GM12878 (cell line): ENCODE data around the gene EPHA4. TPM values are rescaled to one million over a fixed set of nuclear protein-coding genes. Genes with fewer than 3 reads are reported as not detected.
A peak's percentile ranks its signal among the peaks of the same experiment; 100 is the strongest.

Experiments used
- ATAC-seq: fragments of 200-7000 bp; cut with Tn5 transposase; 3 replicates; pipeline ENCODE4 v1.9.1; 2020; ENCODE audit warnings: mild to moderate bottlenecking, moderate library complexity
- BruUV-seq: library from RNA; stranded (reverse); fragments of 400-500 nt; replicated peaks from 2 replicates; lab custom pipeline; 2021; lab: Mats Ljungman, UMichigan
- CTCF ChIA-PET: fragments of 300-600 bp; sonication (Branson Sonifier 250); formaldehyde crosslinking; extraction: SDS; loops from one replicate; lab custom pipeline; 2021; ENCODE audit warnings: inconsistent platforms; lab: Yijun Ruan, JAX
- POLR2A ChIA-PET: fragments of 350-600 bp; formaldehyde crosslinking; extraction: SDS; loops from one replicate; lab custom pipeline; 2021; ENCODE audit warnings: inconsistent platforms; lab: Charles Lee
- RAD21 ChIA-PET: fragments of 300-600 bp; sonication (Branson Sonifier 250); formaldehyde crosslinking; loops from one replicate; lab custom pipeline; 2023; ENCODE audit warnings: antibody characterized with exemption; ENCODE audit not compliant: unreplicated experiment; lab: Charles Lee
- SMC1A ChIA-PET: fragments of 300-600 bp; sonication (Branson Sonifier 250); formaldehyde crosslinking; loops from one replicate; lab custom pipeline; 2023; ENCODE audit not compliant: unreplicated experiment, uncharacterized antibody; lab: Charles Lee
- DNase-seq: peaks from one replicate; pipeline ENCODE4 v3.0.0-alpha.2; 2011; ENCODE audit warnings: low read depth, low spot score
- FAIRE-seq: peaks from 3 replicates; lab custom pipeline; 2011; peaks lifted over from hg19 to GRCh38; lab: Jason Lieb, UNC
- H2AFZ ChIP-seq: 2 replicates; pipeline ENCODE4 v1.6.0; 2011; ENCODE audit warnings: low read depth, low read length, control low read depth; ENCODE audit not compliant: control insufficient read depth
- H3K27ac ChIP-seq: 2 replicates; pipeline ENCODE4 v1.5.1; 2011; ENCODE audit warnings: control low read depth; ENCODE audit not compliant: control insufficient read depth, insufficient read depth
- H3K27me3 ChIP-seq, 2 experiments: replicated peaks in 1 of 2; 2 replicates each; pipeline versions ENCODE4 v1.6.0 to v1.6.1; 2011; ENCODE audit warnings: low read length in 1 of 2; ENCODE audit not compliant: control insufficient read depth in 2 of 2, insufficient read depth in 2 of 2
- H3K36me3 ChIP-seq, 2 experiments: 2 replicates each; pipeline ENCODE4 v1.5.1; 2011; ENCODE audit warnings: low read length in 1 of 2; ENCODE audit not compliant: control insufficient read depth in 2 of 2, insufficient read depth in 2 of 2
- H3K4me1 ChIP-seq: 2 replicates; pipeline ENCODE4 v1.6.1; 2011; ENCODE audit warnings: mild to moderate bottlenecking, low read length, moderate library complexity, mixed read lengths; ENCODE audit not compliant: control insufficient read depth, insufficient read depth
- H3K4me2 ChIP-seq: 2 replicates; pipeline ENCODE4 v1.6.0; 2011; ENCODE audit warnings: control low read depth; ENCODE audit not compliant: control insufficient read depth, insufficient read depth
- H3K4me3 ChIP-seq: fragments of 200-600 bp; sonication (generic); 2 replicates; pipeline ENCODE4 v1.5.1; 2016
- H3K79me2 ChIP-seq: 2 replicates; pipeline ENCODE4 v1.6.0; 2011; ENCODE audit warnings: low read length; ENCODE audit not compliant: control insufficient read depth, insufficient read depth
- H3K9ac ChIP-seq: 2 replicates; pipeline ENCODE4 v1.8.0; 2011; ENCODE audit warnings: low read length, control low read depth, mixed read lengths; ENCODE audit not compliant: control insufficient read depth, insufficient read depth
- H3K9me3 ChIP-seq: replicated peaks from 3 replicates; pipeline ENCODE4 v1.5.1; 2011; ENCODE audit warnings: mild to moderate bottlenecking, low read length; ENCODE audit not compliant: control insufficient read depth, insufficient read depth
- H4K20me1 ChIP-seq: 2 replicates; pipeline ENCODE4 v1.6.0; 2011; ENCODE audit not compliant: control insufficient read depth, insufficient read depth
- CBFB ChIP-seq: IDR thresholded peaks from 2 replicates; pipeline ENCODE4 v1.6.1; 2016; ENCODE audit warnings: antibody characterized with exemption, low read depth
- CTCF ChIP-seq, 3 experiments: IDR thresholded peaks in 2 of 3; conservative IDR thresholded peaks in 1 of 3; 2 replicates each; pipeline ENCODE4 v1.5.1; 2011; ENCODE audit warnings: low read depth in 3 of 3, low read length in 3 of 3, mild to moderate bottlenecking in 3 of 3, control low read depth in 2 of 3, moderate library complexity in 2 of 3, inconsistent platforms in 1 of 3, mixed read lengths in 1 of 3; ENCODE audit not compliant: control insufficient read depth in 2 of 3, insufficient read depth in 1 of 3; ENCODE audit errors: extremely low read depth in 1 of 3
- HDAC2 ChIP-seq: fragments of 200-600 bp; sonication (generic); IDR thresholded peaks from 2 replicates; pipeline ENCODE4 v1.6.1; 2017
- IKZF2 ChIP-seq, 2 experiments: fragments of 450-650 bp; IDR thresholded peaks; 2 replicates each; pipeline ENCODE4 v1.6.1; 2017; ENCODE audit warnings: mild to moderate bottlenecking in 2 of 2, moderate library complexity in 2 of 2
- LARP7 ChIP-seq: fragments of 450-650 bp; IDR thresholded peaks from 2 replicates; pipeline ENCODE4 v1.6.1; 2017; ENCODE audit warnings: mild to moderate bottlenecking
- MLLT1 ChIP-seq: fragments of 450-650 bp; IDR thresholded peaks from 2 replicates; pipeline ENCODE4 v1.6.1; 2016; ENCODE audit warnings: mild to moderate bottlenecking
- PAX5 ChIP-seq: IDR thresholded peaks from 2 replicates; pipeline ENCODE4 v1.6.1; 2011; ENCODE audit warnings: low read depth, low read length, borderline replicate concordance
- PML ChIP-seq: IDR thresholded peaks from 2 replicates; pipeline ENCODE4 v1.6.1; 2012; ENCODE audit warnings: low read length, inconsistent platforms
- RB1 ChIP-seq: fragments of 450-650 bp; formaldehyde crosslinking; IDR thresholded peaks from 2 replicates; pipeline ENCODE4 v1.6.1; 2017; ENCODE audit warnings: mild to moderate bottlenecking, borderline replicate concordance
- RUNX3 ChIP-seq: IDR thresholded peaks from 2 replicates; pipeline ENCODE4 v1.6.1; 2012; ENCODE audit warnings: low read length, inconsistent platforms
- SIN3A ChIP-seq: IDR thresholded peaks from 2 replicates; pipeline ENCODE4 v1.6.1; 2012; ENCODE audit warnings: low read depth, low read length, improper control_type of control experiment
- SMAD5 ChIP-seq: IDR thresholded peaks from 2 replicates; pipeline ENCODE4 v1.6.1; 2016; ENCODE audit warnings: antibody characterized with exemption, low read depth
- SMARCA5 ChIP-seq: fragments of 450-650 bp; IDR thresholded peaks from 2 replicates; pipeline ENCODE4 v1.6.1; 2017; ENCODE audit warnings: mild to moderate bottlenecking
- SREBF1 ChIP-seq: IDR thresholded peaks from 2 replicates; pipeline ENCODE4 v1.6.1; 2012; ENCODE audit warnings: mild to moderate bottlenecking, low read length
- TCF3 ChIP-seq: IDR thresholded peaks from 2 replicates; pipeline ENCODE4 v1.6.1; 2012; ENCODE audit warnings: low read depth, mild to moderate bottlenecking, low read length, borderline replicate concordance; ENCODE audit not compliant: insufficient read depth
- ZBTB40 ChIP-seq: fragments of 450-650 bp; IDR thresholded peaks from 2 replicates; pipeline ENCODE4 v1.6.1; 2016; ENCODE audit warnings: mild to moderate bottlenecking, moderate library complexity, borderline replicate concordance
- WGBS: methylation state at CpG from one replicate; pipeline ENCODE4 v1.1.6; 2016; ENCODE audit warnings: low lambda C conversion rate; ENCODE audit not compliant: insufficient replicate concordance, insufficient coverage; ENCODE audit errors: missing lambda C conversion rate; 5-methylcytosine and 5-hydroxymethylcytosine counted together
- in situ Hi-C: fragments of 300-500 bp; cut with MboI; formaldehyde crosslinking; loops from 9 replicates; pipeline ENCODE4 v1.14.3; 2018; ENCODE audit warnings: mixed read lengths
- intact Hi-C: fragments of 100-400 bp; cut with micrococcal nuclease; formaldehyde crosslinking; loops from one replicate; pipeline ENCODE4 v1.14.2; 2022; ENCODE audit not compliant: unreplicated experiment
- polyA plus RNA-seq, 11 experiments: library from polyadenylated mRNA; depleted of rRNA in 4 of 11; unstranded in 6 of 11; stranded (reverse) in 5 of 11; fragments of >200 nt; fragmentation: Nextera tagmentation in 4 of 11; fragmentation: Illumina TruSeq in 1 of 11; extraction: Ambion mirVana in 4 of 11; extraction: Trizol in 1 of 11; gene quantifications; 1 replicate in 1 of 11; 2 replicates in 10 of 11; pipeline versions ENCODE4 v1.2.1 to v1.2.3, GENCODE V29; 2011 to 2016; ENCODE audit warnings: inconsistent platforms in 2 of 11, missing spikeins in 2 of 11, low read depth in 1 of 11
- total RNA-seq, 4 experiments: library from RNA; depleted of rRNA in 3 of 4; stranded (reverse); fragments of >200 nt in 3 of 4; fragmentation: Illumina TruSeq in 1 of 4; extraction: Trizol in 1 of 4; gene quantifications; 2 replicates each; pipeline versions ENCODE4 v1.2.1 to v1.2.3, GENCODE V29; 2013 to 2021

Gene EPHA4
- total and polyA plus RNA-seq, 10 of the 15 experiments (the other 5 are each of a cell fraction or from before 2014, with no cell fraction given) = 0.06 to 1.5 (median 0.33) TPM; not detected in 1

- FAIRE-seq = no peak
- peak overlapping the region; percentile 42 for H2AFZ ChIP-seq
- H3K4me2 ChIP-seq = peak overlapping the region; percentile 89
- under 1% methylated on average over 60 of the region's 63 CpGs for WGBS
- ATAC-seq = peak; percentile 74
- peaks cover 0 to 16% of the 10 kb centered on the region in 2 experiments; a peak in 3 of 4 replicates for H3K27me3 ChIP-seq
- H3K79me2 ChIP-seq = no peaks in the 10 kb centered on the region
- ChIA-PET SMC1A (interaction anchor here (0.5 to 1.7 kb wide), 6 partner anchors 9 to 1877 kb away, joined by 3 to 4 read pairs (median 3); no protein-coding TSS in a partner anchor), CTCF (interaction anchor here (0.7 to 2.7 kb wide), 18 partner anchors 8 to 1839 kb away, joined by 3 to 11 read pairs (median 4); no protein-coding TSS in a partner anchor), POLR2A (no interaction called here), RAD21 (interaction anchor here (1.0 to 1.8 kb wide), 5 partner anchors 9 to 1576 kb away, joined by 3 to 10 read pairs (median 4); no protein-coding TSS in a partner anchor)
- in situ Hi-C loops (loop anchor here (5.0 to 10.0 kb wide), 2 partner anchors 886 to 1849 kb away; no protein-coding TSS in a partner anchor), intact Hi-C loops (loop anchor here (1.0 to 10.0 kb wide), 15 partner anchors 55 to 1837 kb away; no protein-coding TSS in a partner anchor)
- H3K36me3 ChIP-seq = no peaks in the 10 kb centered on the region
- H4K20me1 ChIP-seq = no peaks in the 10 kb centered on the region
- DNase-seq = no peak
- peaks cover 14% of the 10 kb centered on the region for H3K4me1 ChIP-seq
- no peak overlapping the region for H3K27ac ChIP-seq
- peak overlapping the region; percentile 82 for H3K4me3 ChIP-seq
- no TSS peak for BruUV-seq
- no peaks in the 10 kb centered on the region for H3K9me3 ChIP-seq
- H3K9ac ChIP-seq = no peak overlapping the region
- TF ChIP-seq HDAC2 = no peak
- TF ChIP-seq SREBF1 = no peak
- peak; percentile 88 to 97 (median 93); a peak in 5 of 6 replicates for TF ChIP-seq CTCF (IDR thresholded peaks at IDR 0.05 in 2 of 3, conservative IDR thresholded peaks at IDR 0.05 in 1 of 3; ENCODE audit: control insufficient read depth in 2 of 3, extremely low read depth in 1 of 3, insufficient read depth in 1 of 3, low read depth in 3 of 3, low read length in 3 of 3)
- TF ChIP-seq PAX5 = 0 out of 2 replicates have a peak, but pooled peaks have one; percentile 21
- no peak; the same call in 1 of the 2 replicates for TF ChIP-seq RB1
- TF ChIP-seq MLLT1 = peak; percentile 74
- TF ChIP-seq PML = no peak
- TF ChIP-seq TCF3 = no peak
- TF ChIP-seq CBFB = no peak
- peak; percentile 58; the same call in 1 of the 2 replicates for TF ChIP-seq LARP7
- TF ChIP-seq ZBTB40 = no peak
- TF ChIP-seq SMARCA5 = 0 out of 2 replicates have a peak, but pooled peaks have one; percentile 54
- peak; percentile 84 for TF ChIP-seq RUNX3
- no peak for TF ChIP-seq SMAD5
- TF ChIP-seq IKZF2 (IDR thresholded peaks at IDR 0.05) = peak; percentile 41; a peak in 2 of 4 replicates
- no peak for TF ChIP-seq SIN3A
These were observed 1.5 kb upstream of the EPHA4 start for GRCh38 chr2:221573430-221574230.
